Activated CD4-positive, alpha-beta memory T cell treated with anti-CD3 and anti-CD28 coated beads, Interleukin-2, amount 10 ng/mL, durations not matched to agents 7 days and 5 days (primary cell): ENCODE results near the gene CEP85L. TPM values are rescaled to one million over a fixed set of nuclear protein-coding genes. Genes with fewer than 3 reads are reported as not detected.

ENCODE experiments used
- CTCF ChIA-PET: fragments of 350-600 bp; sonication (Branson Sonifier 250); formaldehyde crosslinking; loops from one replicate; lab custom pipeline; 2021; ENCODE audit warnings: antibody characterized with exemption, inconsistent platforms; lab: Charles Lee
- POLR2A ChIA-PET: fragments of 350-600 bp; sonication (Branson Sonifier 250); formaldehyde crosslinking; loops from one replicate; lab custom pipeline; 2021; ENCODE audit warnings: antibody characterized with exemption; lab: Charles Lee
- DNase-seq: peaks from one replicate; pipeline ENCODE4 v3.0.0-alpha.2; 2020
- H3K27ac Mint-ChIP-seq: one replicate; pipeline ENCODE4 v1.8.0; 2021; ENCODE audit warnings: mild to moderate bottlenecking, mixed read lengths
- H3K27me3 Mint-ChIP-seq: one replicate; pipeline ENCODE4 v1.8.0; 2021; ENCODE audit warnings: mixed read lengths
- H3K36me3 Mint-ChIP-seq: one replicate; pipeline ENCODE4 v1.8.0; 2021; ENCODE audit warnings: low read depth, mixed read lengths
- H3K4me1 Mint-ChIP-seq: one replicate; pipeline ENCODE4 v1.8.0; 2021; ENCODE audit warnings: mixed read lengths
- H3K4me3 Mint-ChIP-seq: one replicate; pipeline ENCODE4 v1.8.0; 2021; ENCODE audit warnings: mild to moderate bottlenecking, mixed read lengths
- H3K9me3 Mint-ChIP-seq: one replicate; pipeline ENCODE4 v1.8.0; 2021; ENCODE audit warnings: mixed read lengths
- total RNA-seq, 2 experiments: library from RNA; stranded (reverse); gene quantifications; one replicate each; pipeline ENCODE4 v1.2.3, GENCODE V29; 2021

The CEP85L gene
- total RNA-seq = 10 to 100 TPM; 36.2 to 38.0 TPM

DNA sequence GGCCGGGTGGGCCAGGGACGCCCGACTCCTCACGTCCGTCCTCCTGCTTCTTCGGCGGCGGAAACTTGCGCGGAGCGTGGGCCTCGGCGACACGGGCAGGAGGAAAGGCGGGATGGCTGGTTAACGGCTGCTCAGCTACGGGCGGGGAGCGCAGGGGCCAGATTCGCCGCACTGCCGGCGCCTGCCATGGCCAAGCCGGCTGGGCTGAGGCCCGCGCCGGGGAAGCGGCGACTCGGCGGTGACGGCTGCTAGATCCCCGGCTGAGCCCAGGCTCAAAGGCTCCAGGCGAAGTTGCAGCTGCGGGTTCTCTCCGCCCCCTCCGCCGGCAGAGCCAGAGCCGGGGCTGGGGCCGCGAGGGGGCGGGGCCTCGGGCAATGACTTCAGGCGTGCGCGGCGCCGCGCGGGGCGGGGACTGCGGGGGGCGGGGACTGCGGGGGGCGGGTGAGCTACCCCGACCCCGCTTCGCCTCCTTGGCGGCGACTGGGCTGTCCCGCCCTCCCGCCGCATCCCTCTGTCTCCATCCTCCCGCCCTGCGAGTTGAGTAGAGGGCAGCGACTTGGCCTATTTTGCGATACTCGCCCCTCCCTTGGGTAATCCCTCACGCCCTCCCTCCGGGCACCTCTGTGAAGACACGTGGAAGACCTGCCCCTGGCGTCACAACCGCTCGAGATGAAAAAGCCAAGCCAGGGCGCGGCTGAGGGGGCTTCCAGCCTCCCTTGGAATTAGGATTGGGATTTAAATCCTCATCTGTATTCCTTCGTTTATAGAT lies at the start of gene CEP85L:
Gene CEP85L (minus strand): TSS at position 310 of the 769 bp plus-strand sequence. CDS start 322 bp downstream, outside the sequence.
- Mint-ChIP-seq H3K4me3 (peak within 1 kb of the TSS; percentile 82), H3K4me1 (peaks cover 34% of the 10 kb centered on the region), H3K36me3 (peaks cover 16% of the 10 kb centered on the region), H3K27me3 (no peaks in the 10 kb centered on the region), H3K9me3 (no peaks in the 10 kb centered on the region), H3K27ac (peak within 1 kb of the TSS; percentile 75)
- POLR2A ChIA-PET = interaction anchor here (0.6 to 3.2 kb wide), 17 partner anchors 11 to 459 kb away, joined by 3 to 52 read pairs (median 4); partner anchors contain the start of genes ASF1A, FAM184A and MCM9
- DNase-seq = peak; percentile 90
- CTCF ChIA-PET = interaction anchor here (1.0 to 1.3 kb wide), 7 partner anchors 17 to 244 kb away, joined by 3 to 9 read pairs (median 4); no protein-coding TSS in a partner anchor

DNA sequence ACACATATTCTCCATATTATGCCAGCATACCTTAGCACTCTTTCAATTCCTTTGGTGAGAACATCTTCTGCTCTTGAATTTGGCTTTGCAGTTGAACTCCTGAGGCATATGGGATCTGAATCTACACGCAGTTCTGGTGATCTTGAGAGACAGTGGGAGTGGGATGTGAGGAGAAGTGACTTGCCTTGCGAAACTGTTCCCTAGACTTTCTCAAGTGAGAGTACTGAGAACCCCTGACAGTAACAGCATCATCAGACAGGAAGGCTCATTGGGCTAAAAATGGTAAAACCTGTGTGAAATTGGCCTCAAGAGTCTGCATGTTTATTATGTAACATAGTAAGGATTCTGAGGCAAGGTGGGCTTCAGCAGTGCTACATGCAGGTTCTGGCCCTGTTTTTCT lies 49.1 kb upstream of the CEP85L start:
- Mint-ChIP-seq H3K27me3 (no peaks in the 10 kb centered on the region), H3K4me3 (no peak overlapping the region), H3K4me1 (peaks cover 19% of the 10 kb centered on the region), H3K36me3 (peaks cover 74% of the 10 kb centered on the region), H3K9me3 (no peaks in the 10 kb centered on the region), H3K27ac (no peak overlapping the region)
- ChIA-PET CTCF (no interaction called here), POLR2A (interaction anchor here (1.0 kb wide), 1 partner anchor 9 kb away, joined by 3 read pairs; no protein-coding TSS in a partner anchor)
- no peak for DNase-seq

DNA sequence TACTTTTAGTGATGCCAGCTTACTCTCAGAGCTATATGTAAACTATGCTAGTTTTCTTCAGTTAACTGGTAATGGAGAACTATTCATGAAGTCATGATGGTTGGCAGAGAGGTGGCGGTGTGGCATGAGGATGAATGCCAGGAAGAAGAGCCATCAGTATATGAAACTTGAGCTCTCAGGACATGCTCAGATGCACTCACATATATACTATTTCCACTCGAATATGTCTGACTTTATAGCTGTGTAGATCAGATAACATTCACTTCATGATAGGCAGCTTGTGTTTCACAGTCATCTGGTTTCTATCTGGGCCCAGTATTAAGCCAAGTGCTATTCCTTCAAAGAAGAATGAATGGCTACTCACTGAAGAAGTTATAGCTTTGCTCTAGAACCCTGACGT lies 46.2 kb upstream of the CEP85L start:
- Mint-ChIP-seq H3K4me1 (peaks cover 13% of the 10 kb centered on the region), H3K27ac (no peak overlapping the region), H3K36me3 (peaks cover 76% of the 10 kb centered on the region)

DNA sequence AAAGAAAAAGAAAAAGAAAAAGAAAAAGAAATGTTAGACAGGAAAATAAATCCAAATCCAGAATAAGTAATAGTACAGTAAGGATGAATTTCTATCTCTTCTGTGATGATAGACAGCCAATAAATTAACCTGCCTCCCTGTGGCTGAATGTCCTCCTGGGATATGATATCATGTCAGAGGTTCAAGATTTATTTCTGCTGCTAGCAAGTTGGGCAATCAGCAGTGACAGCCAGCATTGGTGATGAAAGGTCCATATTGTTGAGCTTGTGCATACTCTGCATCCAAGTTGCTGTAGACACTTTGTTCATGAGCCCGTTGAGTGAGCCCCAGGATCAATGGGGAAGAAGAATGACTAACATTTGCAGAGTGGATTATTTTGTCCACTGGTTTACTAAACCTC lies 44.9 kb upstream of the CEP85L start:
- Mint-ChIP-seq H3K9me3 (peaks cover 12% of the 10 kb centered on the region), H3K27ac (no peak overlapping the region), H3K27me3 (no peaks in the 10 kb centered on the region), H3K36me3 (peaks cover 68% of the 10 kb centered on the region), H3K4me1 (peaks cover 13% of the 10 kb centered on the region), H3K4me3 (no peak overlapping the region)
- DNase-seq = no peak
- ChIA-PET CTCF (no interaction called here), POLR2A (interaction anchor here (0.8 to 2.3 kb wide), 3 partner anchors 10 to 13 kb away, joined by 3 to 14 read pairs (median 7); no protein-coding TSS in a partner anchor)

More for the DNA sequence above, 46.2 kb upstream of the CEP85L start:
- Mint-ChIP-seq H3K27me3 (no peaks in the 10 kb centered on the region), H3K4me3 (no peak overlapping the region), H3K9me3 (peaks cover 12% of the 10 kb centered on the region)
- CTCF ChIA-PET = interaction anchor here (0.8 to 1.5 kb wide), 5 partner anchors 8 to 105 kb away, joined by 3 to 4 read pairs (median 4); no protein-coding TSS in a partner anchor
- DNase-seq = no peak
- POLR2A ChIA-PET = interaction anchor here (0.8 to 2.3 kb wide), 5 partner anchors 8 to 16 kb away, joined by 3 to 14 read pairs (median 3); no protein-coding TSS in a partner anchor

DNA sequence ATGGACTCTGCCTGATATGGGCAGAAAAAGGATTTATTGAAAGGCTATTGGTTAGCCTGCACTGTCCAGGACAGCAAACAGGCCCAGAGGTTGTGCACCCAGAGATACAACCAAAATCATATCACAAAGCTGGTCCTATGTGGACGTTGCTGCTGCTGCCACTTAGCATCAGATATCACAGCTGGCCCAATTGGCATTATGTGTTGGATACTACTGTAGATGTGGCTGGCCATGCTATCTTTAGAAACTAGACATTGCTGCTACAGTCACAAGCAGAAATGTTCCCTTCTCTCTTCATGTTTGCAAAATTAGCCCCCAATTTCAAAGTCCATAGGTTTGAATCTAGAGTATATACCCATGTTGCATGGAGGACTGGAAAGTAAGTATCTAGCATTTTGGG lies 42.2 kb upstream of the CEP85L start:
- Mint-ChIP-seq H3K9me3 (peaks cover 12% of the 10 kb centered on the region), H3K36me3 (peaks cover 70% of the 10 kb centered on the region), H3K4me3 (no peak overlapping the region), H3K27ac (no peak overlapping the region), H3K4me1 (peaks cover 8% of the 10 kb centered on the region), H3K27me3 (no peaks in the 10 kb centered on the region)
- CTCF ChIA-PET = no interaction called here
- POLR2A ChIA-PET = interaction anchor here (1.3 kb wide), 1 partner anchor 42 kb away, joined by 4 read pairs; the partner anchor contains the start of gene CEP85L
- DNase-seq = no peak

DNA sequence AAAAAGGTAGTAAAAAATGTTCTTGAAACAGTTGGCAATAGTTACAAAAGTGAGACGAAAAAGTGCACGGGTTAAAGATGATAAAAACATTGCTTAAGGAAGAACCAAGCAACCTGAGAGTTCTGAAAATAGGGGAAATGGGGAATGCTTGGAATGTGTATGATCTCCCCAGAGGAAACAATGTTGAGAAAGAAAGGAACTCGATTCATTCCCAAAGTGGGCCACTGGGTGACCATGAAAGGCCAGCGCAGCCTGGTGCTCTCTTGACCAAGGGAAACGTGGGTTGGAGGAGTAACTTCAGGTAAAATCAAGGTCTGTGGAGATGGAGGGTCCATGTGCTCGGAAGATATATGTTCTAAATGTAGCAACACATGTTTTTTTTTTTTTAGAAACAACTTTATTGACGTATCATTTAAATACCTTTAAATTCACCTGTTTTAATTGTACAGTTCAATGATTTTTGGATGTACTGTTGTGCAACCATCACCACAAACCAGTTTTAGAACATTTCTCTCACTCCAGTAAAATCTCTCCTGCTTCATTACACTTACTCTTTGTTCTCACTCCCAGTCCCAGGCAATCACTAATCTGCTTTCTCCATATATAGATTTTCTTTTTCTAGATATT lies 34.5 kb upstream of the CEP85L start:
- H3K4me1 Mint-ChIP-seq = peaks cover 40% of the 10 kb centered on the region

DNA sequence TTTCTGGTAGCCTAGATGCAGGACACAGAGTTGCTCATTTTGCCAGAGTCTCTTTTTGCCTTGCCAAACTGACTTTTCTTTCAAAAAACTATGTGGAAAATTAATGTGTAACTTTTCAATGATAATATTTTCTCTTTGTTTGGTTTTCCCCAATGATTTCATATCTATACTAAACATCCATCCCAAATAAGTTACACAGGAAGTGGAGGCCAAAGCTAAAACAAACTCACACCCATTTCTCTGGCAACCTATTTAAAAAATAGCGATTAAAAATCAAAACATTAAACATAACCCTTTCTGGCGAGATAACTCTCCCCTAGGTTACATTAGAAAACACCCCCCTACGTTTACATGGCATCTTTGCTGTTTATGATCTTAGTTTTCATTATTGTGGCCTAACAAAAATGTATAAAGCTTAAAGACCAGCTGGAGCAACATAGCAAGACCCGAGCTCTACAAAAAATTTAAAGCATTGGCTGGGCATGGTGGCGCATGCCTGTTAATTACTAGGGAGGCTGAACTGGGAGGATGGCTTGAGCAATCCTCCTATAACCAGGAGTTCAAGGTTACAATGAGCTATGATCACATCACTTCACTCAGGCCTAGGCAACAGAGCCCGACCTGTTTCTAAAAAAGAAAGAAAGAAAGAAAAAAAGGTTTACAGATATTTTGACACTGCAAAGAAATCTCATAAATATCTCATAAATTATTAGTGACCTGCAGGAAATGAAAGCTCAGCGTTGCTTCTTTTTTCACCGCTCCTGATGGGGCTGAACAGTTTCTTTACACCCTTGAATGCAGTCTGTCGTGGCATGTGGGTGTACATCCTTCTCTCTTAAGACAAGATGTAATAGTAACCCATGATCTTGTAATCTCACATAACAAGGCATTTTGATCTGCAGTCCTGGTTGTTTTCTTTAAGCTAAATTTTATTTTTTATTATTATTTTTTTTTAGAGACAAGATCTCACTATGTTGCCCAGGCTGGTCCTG lies 32.8 kb upstream of the CEP85L start:
- no peak for DNase-seq
- ChIA-PET POLR2A (interaction anchor here (1.1 to 1.7 kb wide), 5 partner anchors 11 to 27 kb away, joined by 3 to 7 read pairs (median 3); no protein-coding TSS in a partner anchor), CTCF (no interaction called here)
- peaks cover 48% of the 10 kb centered on the region for H3K4me1 Mint-ChIP-seq
- no peak overlapping the region for H3K27ac Mint-ChIP-seq
- H3K27me3 Mint-ChIP-seq = no peaks in the 10 kb centered on the region
- no peak overlapping the region for H3K4me3 Mint-ChIP-seq
- no peaks in the 10 kb centered on the region for H3K9me3 Mint-ChIP-seq
- peaks cover 29% of the 10 kb centered on the region for H3K36me3 Mint-ChIP-seq

More for the DNA sequence above, 34.5 kb upstream of the CEP85L start:
- CTCF ChIA-PET = no interaction called here
- Mint-ChIP-seq H3K27ac (no peak overlapping the region), H3K27me3 (no peaks in the 10 kb centered on the region), H3K4me3 (no peak overlapping the region), H3K9me3 (no peaks in the 10 kb centered on the region), H3K36me3 (peaks cover 40% of the 10 kb centered on the region)
- POLR2A ChIA-PET = no interaction called here
- DNase-seq = no peak

DNA sequence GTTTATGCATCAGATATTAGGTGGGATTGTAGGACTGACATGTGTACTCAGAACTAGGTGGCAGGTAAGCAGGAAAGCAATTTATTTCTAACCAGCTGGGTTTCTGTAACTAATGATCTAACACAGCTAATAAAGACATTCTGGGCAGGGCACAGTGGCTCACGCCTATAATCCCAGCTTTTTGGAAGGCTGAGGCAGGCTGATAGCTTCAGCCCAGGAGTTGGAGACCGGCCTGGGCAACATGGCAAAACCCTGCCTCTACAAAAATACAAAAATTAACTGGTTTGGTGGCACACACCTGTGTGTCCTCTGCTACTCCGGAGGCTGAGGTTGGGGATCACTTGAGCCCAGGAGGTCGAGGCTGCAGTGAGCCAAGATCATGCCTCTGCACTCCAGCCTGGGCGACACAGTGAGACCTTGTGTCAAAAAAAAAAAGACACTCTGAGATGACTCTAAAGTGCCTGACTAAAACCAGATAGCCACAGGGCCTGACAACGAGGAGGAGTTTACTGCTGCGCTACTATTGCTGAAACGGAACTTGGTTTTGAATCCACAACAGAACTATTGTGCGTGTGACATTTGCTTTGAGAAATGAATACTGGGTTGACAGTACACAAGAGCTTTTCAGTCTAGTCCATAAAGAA lies 29.2 kb upstream of the CEP85L start:
- H3K4me1 Mint-ChIP-seq = peaks cover 30% of the 10 kb centered on the region
- no peaks in the 10 kb centered on the region for H3K27me3 Mint-ChIP-seq
- H3K36me3 Mint-ChIP-seq = peaks cover 19% of the 10 kb centered on the region
- CTCF ChIA-PET = no interaction called here
- no peak overlapping the region for H3K4me3 Mint-ChIP-seq
- peaks cover 2% of the 10 kb centered on the region for H3K9me3 Mint-ChIP-seq
- no peak for DNase-seq
- POLR2A ChIA-PET = interaction anchor here (1.0 kb wide), 1 partner anchor 29 kb away, joined by 3 read pairs; no protein-coding TSS in a partner anchor
- H3K27ac Mint-ChIP-seq = no peak overlapping the region

DNA sequence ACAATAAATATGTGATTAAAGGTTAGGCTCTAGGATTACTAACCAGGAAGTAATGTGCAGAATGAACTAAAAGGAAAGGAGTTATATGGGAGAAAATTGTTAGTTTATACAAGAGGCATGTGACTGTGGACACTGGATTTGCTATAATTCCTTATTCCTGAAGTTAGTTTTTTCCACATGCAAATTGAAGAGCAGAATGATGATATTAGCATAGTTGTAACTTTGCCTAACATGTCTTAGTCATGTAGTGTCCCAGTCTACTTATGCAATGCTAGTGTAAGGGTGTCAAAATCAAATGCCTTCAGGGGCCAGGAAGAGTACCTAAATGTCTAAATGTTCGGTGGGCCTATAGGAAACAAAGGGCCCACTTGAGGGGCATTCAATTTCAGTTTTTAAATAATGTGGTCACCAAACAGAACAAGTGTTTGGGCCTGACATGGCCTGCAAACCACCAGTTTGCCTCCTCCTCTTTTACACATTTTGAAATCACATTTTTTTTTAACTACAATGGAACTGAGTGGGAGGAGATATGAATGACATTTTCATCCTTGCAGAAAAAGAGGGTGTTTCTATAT lies 28.0 kb upstream of the CEP85L start:
- DNase-seq = no peak
- H3K9me3 Mint-ChIP-seq = peaks cover 2% of the 10 kb centered on the region
- no peak overlapping the region for H3K27ac Mint-ChIP-seq
- peaks cover 19% of the 10 kb centered on the region for H3K36me3 Mint-ChIP-seq
- POLR2A ChIA-PET = no interaction called here
- H3K4me1 Mint-ChIP-seq = peaks cover 27% of the 10 kb centered on the region
- H3K27me3 Mint-ChIP-seq = no peaks in the 10 kb centered on the region
- CTCF ChIA-PET = interaction anchor here (0.6 kb wide), 1 partner anchor 12 kb away, joined by 3 read pairs; no protein-coding TSS in a partner anchor
- no peak overlapping the region for H3K4me3 Mint-ChIP-seq

DNA sequence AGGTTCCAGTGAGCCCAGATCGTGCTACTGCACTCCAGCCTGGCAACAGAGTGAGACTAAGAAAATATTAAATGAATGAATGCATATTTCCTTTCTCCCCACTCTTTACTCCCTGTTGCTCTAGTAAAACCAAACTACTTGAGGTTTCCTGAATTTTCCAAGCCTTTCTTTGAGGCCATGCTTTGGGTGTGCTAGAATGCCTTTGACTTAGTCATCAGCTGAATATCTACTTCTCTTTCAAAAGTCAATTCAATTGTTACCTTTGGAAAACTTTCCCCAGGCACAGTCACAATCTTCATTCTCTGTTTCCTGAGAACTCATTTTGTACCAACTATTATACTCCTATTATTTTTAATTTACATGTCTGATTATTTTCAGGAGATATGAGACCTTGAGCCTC lies 27.5 kb upstream of the CEP85L start:
- Mint-ChIP-seq H3K27ac (no peak overlapping the region), H3K4me3 (no peak overlapping the region), H3K36me3 (peaks cover 24% of the 10 kb centered on the region), H3K4me1 (peaks cover 21% of the 10 kb centered on the region), H3K27me3 (no peaks in the 10 kb centered on the region), H3K9me3 (peaks cover 2% of the 10 kb centered on the region)
- ChIA-PET POLR2A (no interaction called here), CTCF (interaction anchor here (0.6 kb wide), 1 partner anchor 12 kb away, joined by 3 read pairs; no protein-coding TSS in a partner anchor)
- no peak for DNase-seq

DNA sequence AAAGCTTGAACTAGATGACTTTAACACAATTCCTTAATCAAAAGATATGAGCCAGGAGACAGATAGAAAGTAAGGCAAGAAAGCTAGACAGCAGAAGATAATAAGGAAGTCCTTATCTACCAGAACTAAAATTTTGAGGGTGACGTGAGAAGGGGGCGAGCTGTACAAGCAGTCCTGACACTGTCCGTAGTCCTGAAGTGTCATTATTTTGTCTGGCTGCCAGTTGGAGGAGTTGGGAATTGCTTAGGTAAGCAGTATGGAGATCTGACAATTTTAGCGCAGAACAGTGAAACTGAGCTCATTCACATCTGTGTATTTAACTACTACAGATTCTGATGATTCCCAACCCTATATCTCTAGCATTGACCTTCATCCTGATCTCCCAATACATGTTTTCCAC lies 25.8 kb upstream of the CEP85L start:
- H3K4me3 Mint-ChIP-seq = no peak overlapping the region
- H3K4me1 Mint-ChIP-seq = peaks cover 21% of the 10 kb centered on the region
- ChIA-PET CTCF (interaction anchor here (1.6 kb wide), 1 partner anchor 18 kb away, joined by 3 read pairs; no protein-coding TSS in a partner anchor), POLR2A (no interaction called here)
- DNase-seq = no peak
- H3K9me3 Mint-ChIP-seq = peaks cover 2% of the 10 kb centered on the region
- H3K36me3 Mint-ChIP-seq = peaks cover 32% of the 10 kb centered on the region
- no peaks in the 10 kb centered on the region for H3K27me3 Mint-ChIP-seq
- no peak overlapping the region for H3K27ac Mint-ChIP-seq
